SU-DHL-6 (cell line): Measurements from ENCODE around the gene CREG2.

Experiments used
- CTCF ChIP-seq: fragments of 200-600 bp; sonication (generic); IDR thresholded peaks from one replicate; pipeline ENCODE4 v1.5.1; 2017; ENCODE audit warnings: antibody characterized with exemption, mild to moderate bottlenecking, low read length, moderate library complexity; ENCODE audit not compliant: insufficient read depth, poor library complexity, severe bottlenecking
- EZH2phosphoT487 ChIP-seq: fragments of 200-600 bp; sonication (generic), shearing (Covaris generic); conservative IDR thresholded peaks from 2 replicates; pipeline ENCODE4 v1.6.1; 2018; ENCODE audit warnings: mild to moderate bottlenecking, antibody characterized with exemption, low read length, moderate library complexity, mixed read lengths

- TF ChIP-seq CTCF, result no peak
- no peak for TF ChIP-seq EZH2phosphoT487
These were observed 87.1 kb downstream of the CREG2 start for GRCh38 chr2:101300164-101300563.
